GM21576 (cell line): ENCODE results near the gene MTERF4.
A peak's percentile ranks its signal among the peaks of the same experiment; 100 is the strongest.

ENCODE experiments used
- ATAC-seq: cut with Tn5 transposase; IDR thresholded peaks from one replicate; pipeline ENCODE4 v1.9.1; 2021; ENCODE audit warnings: mild to moderate bottlenecking, moderate library complexity; ENCODE audit not compliant: unreplicated experiment

MTERF4 gene

GRCh38 chr2:241102239-241102803 lies at the start of gene MTERF4:
TSS of gene MTERF4 (minus strand) at chr2:241102287. CDS start at chr2:241102273, 14 bp downstream.
- ATAC-seq, result peak; percentile 84

GRCh38 chr2:241150660-241151530 lies 48.8 kb upstream of the MTERF4 start:
- no peak for ATAC-seq

- peak; percentile 70 for ATAC-seq
These were observed 48.0 kb upstream of the MTERF4 start, which contains the start of gene PPP1R7 for GRCh38 chr2:241149925-241150659. TSS of gene PPP1R7 (plus strand) at chr2:241150467. CDS start at chr2:241150496, 29 bp downstream.

GRCh38 chr2:241149675-241149924 lies 47.5 kb upstream of the MTERF4 start:
- ATAC-seq, result no peak

- peak; percentile 77 for ATAC-seq
These were observed 47.0 kb upstream of the MTERF4 start, which contains the start of gene PASK for GRCh38 chr2:241148891-241149674. TSS of gene PASK (minus strand) at chr2:241149472. CDS start at chr2:241143032, 6,440 bp downstream.

- no peak for ATAC-seq
These were observed 46.2 kb upstream of the MTERF4 start for GRCh38 chr2:241148239-241148638.

GRCh38 chr2:241147336-241147735 lies 45.2 kb upstream of the MTERF4 start:
- no peak for ATAC-seq

- no peak for ATAC-seq
These were observed 44.2 kb upstream of the MTERF4 start for GRCh38 chr2:241146286-241146685.

- ATAC-seq, result no peak
These were observed 40.5 kb upstream of the MTERF4 start for GRCh38 chr2:241142593-241142992.

- no peak for ATAC-seq
These were observed 40.0 kb upstream of the MTERF4 start for GRCh38 chr2:241142063-241142462.

GRCh38 chr2:241141214-241141770 lies 39.2 kb upstream of the MTERF4 start:
- no peak for ATAC-seq

- ATAC-seq, result no peak
These were observed 38.4 kb upstream of the MTERF4 start for GRCh38 chr2:241140445-241140840.

- no peak for ATAC-seq
These were observed 37.7 kb upstream of the MTERF4 start for GRCh38 chr2:241139531-241140444.

- no peak for ATAC-seq
These were observed 36.4 kb upstream of the MTERF4 start for GRCh38 chr2:241138471-241138870.

GRCh38 chr2:241137276-241138190 lies 35.4 kb upstream of the MTERF4 start:
- ATAC-seq, result no peak

- no peak for ATAC-seq
These were observed 34.7 kb upstream of the MTERF4 start for GRCh38 chr2:241136661-241137260.

GRCh38 chr2:241136191-241136590 lies 34.1 kb upstream of the MTERF4 start:
- no peak for ATAC-seq

GRCh38 chr2:241135737-241136136 lies 33.6 kb upstream of the MTERF4 start:
- no peak for ATAC-seq
